NT2/D1 (cell line): ENCODE data around the gene IFT80.
"Not testable (repeated sequence)": the region's sequence is repeated elsewhere in the genome, so short reads cannot be mapped to it uniquely, and the experiment has no call there.

ENCODE experiments used
- DNase-seq: peaks from one replicate; pipeline ENCODE4 v3.0.0-alpha.2; 2011; ENCODE audit warnings: low read depth, low spot score
- H3K27me3 ChIP-seq: 2 replicates; pipeline ENCODE4 v1.6.0; 2011; ENCODE audit warnings: mild to moderate bottlenecking; ENCODE audit not compliant: insufficient read length, insufficient read depth
- H3K36me3 ChIP-seq: 2 replicates; pipeline ENCODE4 v1.6.1; 2011; ENCODE audit warnings: mild to moderate bottlenecking, low read length, mixed read lengths; ENCODE audit not compliant: insufficient read depth, insufficient read length
- H3K4me1 ChIP-seq: 2 replicates; pipeline ENCODE4 v1.5.1; 2011; ENCODE audit not compliant: insufficient read depth, insufficient read length
- H3K4me3 ChIP-seq: 2 replicates; pipeline ENCODE4 v1.5.1; 2011; ENCODE audit warnings: low read depth; ENCODE audit not compliant: insufficient read length
- H3K9ac ChIP-seq: 2 replicates; pipeline ENCODE4 v1.6.0; 2011; ENCODE audit warnings: low read depth; ENCODE audit not compliant: insufficient read length
- H3K9me3 ChIP-seq: 2 replicates; pipeline ENCODE4 v1.5.1; 2011; ENCODE audit warnings: mild to moderate bottlenecking, low read length; ENCODE audit not compliant: insufficient read depth
- SUZ12 ChIP-seq: IDR thresholded peaks from 2 replicates; pipeline ENCODE4 v1.6.1; 2011; ENCODE audit not compliant: insufficient read length, insufficient read depth; ENCODE audit errors: extremely low read depth
- YY1 ChIP-seq: IDR thresholded peaks from 2 replicates; pipeline ENCODE4 v1.6.1; 2011; ENCODE audit not compliant: insufficient read length, insufficient read depth
- ZNF274 ChIP-seq: IDR thresholded peaks from 2 replicates; pipeline ENCODE4 v1.6.1; 2011; ENCODE audit warnings: mild to moderate bottlenecking, low read depth, low read length

IFT80 gene

GRCh38 chr3:160373655-160374054 lies 25.4 kb downstream of the IFT80 start:
- Histone ChIP-seq H3K9ac (no peak overlapping the region), H3K9me3 (no peaks in the 10 kb centered on the region), H3K36me3 (peaks cover 21% of the 10 kb centered on the region), H3K4me1 (no peaks in the 10 kb centered on the region), H3K27me3 (no peaks in the 10 kb centered on the region), H3K4me3 (no peak overlapping the region)
- DNase-seq, result no peak
- TF ChIP-seq SUZ12 (no peak), YY1 (no peak), ZNF274 (no peak)

DNA sequence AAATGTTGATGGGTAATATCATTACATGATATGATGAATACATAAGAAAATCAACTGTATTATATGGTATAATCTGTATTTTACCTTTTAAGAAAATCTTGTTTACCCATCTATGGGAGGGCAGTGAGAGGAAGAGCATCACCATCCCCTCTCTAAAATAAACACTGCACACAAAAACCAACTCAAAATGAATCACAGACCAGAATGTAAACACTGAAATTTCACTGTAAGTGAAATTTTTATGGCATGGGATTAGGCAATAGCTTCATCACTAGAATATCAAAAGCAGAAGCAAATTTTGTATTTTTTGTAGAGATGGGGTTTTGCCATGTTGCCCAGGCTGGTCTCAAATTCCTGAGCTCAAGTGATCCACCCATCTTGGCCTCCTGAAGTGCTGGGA lies 26.2 kb downstream of the IFT80 start:
- no peak overlapping the region for H3K9ac ChIP-seq
- DNase-seq, result no peak
- no peak overlapping the region for H3K4me3 ChIP-seq
- no peaks in the 10 kb centered on the region for H3K4me1 ChIP-seq
- TF ChIP-seq YY1, result no peak
- TF ChIP-seq ZNF274, result no peak
- TF ChIP-seq SUZ12, result no peak
- H3K27me3 ChIP-seq, result no peaks in the 10 kb centered on the region
- H3K9me3 ChIP-seq, result no peaks in the 10 kb centered on the region
- peaks cover 21% of the 10 kb centered on the region for H3K36me3 ChIP-seq

GRCh38 chr3:160370987-160371857 lies 27.8 kb downstream of the IFT80 start:
- Histone ChIP-seq H3K9me3 (no peaks in the 10 kb centered on the region), H3K27me3 (no peaks in the 10 kb centered on the region), H3K36me3 (peaks cover 10% of the 10 kb centered on the region), H3K9ac (no peak overlapping the region), H3K4me1 (no peaks in the 10 kb centered on the region), H3K4me3 (no peak overlapping the region)
- TF ChIP-seq YY1 (no peak), SUZ12 (no peak), ZNF274 (no peak)
- DNase-seq, result no peak

DNA sequence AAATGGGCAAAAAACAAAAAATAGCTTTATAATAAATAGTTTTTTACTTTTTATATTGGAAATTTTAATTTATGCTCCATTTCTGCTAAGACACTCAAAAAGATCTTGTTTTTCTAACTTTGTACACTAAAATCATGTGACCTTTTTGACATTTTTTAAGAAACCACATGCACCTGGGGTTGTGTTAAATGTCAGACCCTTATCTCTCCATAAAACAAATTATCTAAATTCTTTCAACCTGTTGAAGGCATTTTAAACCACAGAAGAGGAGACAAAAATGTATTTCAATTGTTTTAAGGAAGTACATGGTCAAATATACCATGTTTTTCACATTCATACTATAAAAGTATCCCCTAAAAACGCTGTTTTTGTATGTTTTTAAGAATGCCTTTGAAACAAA lies 29.2 kb downstream of the IFT80 start:
- H3K36me3 ChIP-seq, result peaks cover 10% of the 10 kb centered on the region
- no peak for DNase-seq
- no peaks in the 10 kb centered on the region for H3K27me3 ChIP-seq
- no peaks in the 10 kb centered on the region for H3K4me1 ChIP-seq
- no peak for TF ChIP-seq ZNF274
- no peak for TF ChIP-seq YY1
- TF ChIP-seq SUZ12, result no peak
- H3K9ac ChIP-seq, result no peak overlapping the region
- H3K9me3 ChIP-seq, result no peaks in the 10 kb centered on the region
- no peak overlapping the region for H3K4me3 ChIP-seq

DNA sequence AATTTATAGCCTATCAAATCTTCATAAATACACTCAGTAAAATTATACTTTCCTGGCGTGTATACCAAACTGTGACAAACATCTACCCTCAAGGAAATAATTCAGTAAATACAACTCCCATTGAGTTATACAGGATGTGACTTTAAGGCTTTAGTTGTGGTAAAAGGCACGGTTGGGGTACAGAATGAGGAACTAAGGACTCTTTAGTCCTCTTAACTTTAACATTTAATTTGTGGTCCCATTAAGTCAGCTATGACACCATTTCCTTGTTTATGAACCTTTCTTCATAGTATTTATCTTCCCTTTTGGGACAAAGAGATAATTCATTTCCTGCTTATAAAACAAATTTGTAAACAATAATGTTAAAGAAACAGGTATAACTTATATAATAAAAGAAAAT lies 30.2 kb downstream of the IFT80 start:
- TF ChIP-seq YY1 (no peak), ZNF274 (no peak), SUZ12 (no peak)
- Histone ChIP-seq H3K27me3 (no peaks in the 10 kb centered on the region), H3K9me3 (no peaks in the 10 kb centered on the region), H3K36me3 (peaks cover 6% of the 10 kb centered on the region), H3K4me3 (no peak overlapping the region), H3K4me1 (no peaks in the 10 kb centered on the region), H3K9ac (no peak overlapping the region)
- no peak for DNase-seq

GRCh38 chr3:160365869-160366522 lies 33.0 kb downstream of the IFT80 start:
- no peak for DNase-seq
- Histone ChIP-seq H3K4me3 (no peak overlapping the region), H3K9me3 (no peaks in the 10 kb centered on the region), H3K27me3 (no peaks in the 10 kb centered on the region), H3K9ac (no peak overlapping the region), H3K36me3 (no peaks in the 10 kb centered on the region), H3K4me1 (no peaks in the 10 kb centered on the region)
- TF ChIP-seq YY1, result no peak
- no peak for TF ChIP-seq ZNF274
- no peak for TF ChIP-seq SUZ12

GRCh38 chr3:160362896-160363295 lies 36.1 kb downstream of the IFT80 start:
- H3K36me3 ChIP-seq, DNase-seq, H3K9ac ChIP-seq, H3K27me3 ChIP-seq, H3K4me1 ChIP-seq, H3K4me3 ChIP-seq, H3K9me3 ChIP-seq: not testable (repeated sequence)
